Calu3 (cell line): ENCODE data around the gene SLCO1B1. TPM values are rescaled to one million over a fixed set of nuclear protein-coding genes. Genes with fewer than 3 reads are reported as not detected.

Source experiments
- BruUV-seq: library from RNA; stranded (reverse); fragments of 400-500 nt; replicated peaks from 2 replicates; lab custom pipeline; 2021; lab: Mats Ljungman, UMichigan
- CTCF ChIA-PET: fragments of 300-600 bp; sonication (Branson Sonifier 250); formaldehyde crosslinking; loops from one replicate; lab custom pipeline; 2022; ENCODE audit warnings: antibody characterized with exemption; lab: Charles Lee
- DNase-seq: peaks from one replicate; pipeline ENCODE4 v3.0.0; 2022
- H3K27ac Mint-ChIP-seq: one replicate; pipeline ENCODE4 v1.8.0; 2022; ENCODE audit warnings: mixed read lengths; ENCODE audit not compliant: unreplicated experiment
- H3K27me3 Mint-ChIP-seq: one replicate; pipeline ENCODE4 v1.8.0; 2022; ENCODE audit warnings: mixed read lengths; ENCODE audit not compliant: unreplicated experiment
- H3K36me3 Mint-ChIP-seq: one replicate; pipeline ENCODE4 v1.8.0; 2022; ENCODE audit warnings: mild to moderate bottlenecking, moderate library complexity, mixed read lengths; ENCODE audit not compliant: insufficient read depth, unreplicated experiment
- H3K4me1 Mint-ChIP-seq: one replicate; pipeline ENCODE4 v1.8.0; 2022; ENCODE audit warnings: mild to moderate bottlenecking, low read depth, mixed read lengths; ENCODE audit not compliant: unreplicated experiment
- H3K4me3 Mint-ChIP-seq: one replicate; pipeline ENCODE4 v1.8.0; 2022; ENCODE audit warnings: mild to moderate bottlenecking, low read depth, moderate library complexity, mixed read lengths; ENCODE audit not compliant: unreplicated experiment
- H3K9me3 Mint-ChIP-seq: one replicate; pipeline ENCODE4 v1.8.0; 2022; ENCODE audit warnings: low read depth, mixed read lengths; ENCODE audit not compliant: unreplicated experiment
- intact Hi-C: fragments of 100-400 bp; cut with micrococcal nuclease; formaldehyde crosslinking; loops from one replicate; pipeline ENCODE4 v1.10.0; 2022; ENCODE audit not compliant: unreplicated experiment
- total RNA-seq: library from RNA; stranded (reverse); gene quantifications from 2 replicates; pipeline ENCODE4 v1.2.3, GENCODE V29; 2022
- TF ChIP-seq, protein P1 (sequence below): fragments of 200-600 bp; IDR thresholded peaks from one replicate; pipeline ENCODE4 v1.8.0; 2022; ENCODE audit warnings: antibody characterized with exemption; ENCODE audit not compliant: unreplicated experiment

SLCO1B1 gene
- total RNA-seq, 1 experiment from 2014 or later, result 1.7 TPM

DNA sequence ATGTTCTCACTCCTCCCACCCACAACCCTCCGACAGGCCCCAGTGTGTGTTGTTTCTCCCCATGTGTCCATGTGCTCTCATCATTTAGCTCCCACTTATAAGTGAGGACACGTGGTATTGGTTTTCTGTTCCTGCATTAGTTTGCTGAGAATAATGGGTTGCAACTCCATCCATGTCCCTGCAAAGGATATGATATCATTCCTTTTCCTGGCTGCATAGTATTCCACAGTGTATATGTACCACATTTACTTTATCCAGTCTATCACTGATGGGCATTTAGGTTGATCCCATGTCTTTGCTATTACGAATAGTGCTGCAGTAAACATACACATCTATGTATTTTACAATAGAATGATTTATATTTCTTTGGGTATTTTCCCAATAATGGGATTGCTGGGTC lies 126.2 kb downstream of the SLCO1B1 start:
- no TSS peak for BruUV-seq
- CTCF ChIA-PET, result no interaction called here
- DNase-seq, result no peak
- no peak overlapping the region for H3K4me3 Mint-ChIP-seq
- H3K27ac Mint-ChIP-seq, result no peak overlapping the region
- no peaks in the 10 kb centered on the region for H3K27me3 Mint-ChIP-seq
- TF ChIP-seq, protein P1, sequence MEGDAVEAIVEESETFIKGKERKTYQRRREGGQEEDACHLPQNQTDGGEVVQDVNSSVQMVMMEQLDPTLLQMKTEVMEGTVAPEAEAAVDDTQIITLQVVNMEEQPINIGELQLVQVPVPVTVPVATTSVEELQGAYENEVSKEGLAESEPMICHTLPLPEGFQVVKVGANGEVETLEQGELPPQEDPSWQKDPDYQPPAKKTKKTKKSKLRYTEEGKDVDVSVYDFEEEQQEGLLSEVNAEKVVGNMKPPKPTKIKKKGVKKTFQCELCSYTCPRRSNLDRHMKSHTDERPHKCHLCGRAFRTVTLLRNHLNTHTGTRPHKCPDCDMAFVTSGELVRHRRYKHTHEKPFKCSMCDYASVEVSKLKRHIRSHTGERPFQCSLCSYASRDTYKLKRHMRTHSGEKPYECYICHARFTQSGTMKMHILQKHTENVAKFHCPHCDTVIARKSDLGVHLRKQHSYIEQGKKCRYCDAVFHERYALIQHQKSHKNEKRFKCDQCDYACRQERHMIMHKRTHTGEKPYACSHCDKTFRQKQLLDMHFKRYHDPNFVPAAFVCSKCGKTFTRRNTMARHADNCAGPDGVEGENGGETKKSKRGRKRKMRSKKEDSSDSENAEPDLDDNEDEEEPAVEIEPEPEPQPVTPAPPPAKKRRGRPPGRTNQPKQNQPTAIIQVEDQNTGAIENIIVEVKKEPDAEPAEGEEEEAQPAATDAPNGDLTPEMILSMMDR, result no peak
- H3K36me3 Mint-ChIP-seq, result no peaks in the 10 kb centered on the region
- no peaks in the 10 kb centered on the region for H3K9me3 Mint-ChIP-seq
- intact Hi-C loops, result no loop called here
- no peaks in the 10 kb centered on the region for H3K4me1 Mint-ChIP-seq

DNA sequence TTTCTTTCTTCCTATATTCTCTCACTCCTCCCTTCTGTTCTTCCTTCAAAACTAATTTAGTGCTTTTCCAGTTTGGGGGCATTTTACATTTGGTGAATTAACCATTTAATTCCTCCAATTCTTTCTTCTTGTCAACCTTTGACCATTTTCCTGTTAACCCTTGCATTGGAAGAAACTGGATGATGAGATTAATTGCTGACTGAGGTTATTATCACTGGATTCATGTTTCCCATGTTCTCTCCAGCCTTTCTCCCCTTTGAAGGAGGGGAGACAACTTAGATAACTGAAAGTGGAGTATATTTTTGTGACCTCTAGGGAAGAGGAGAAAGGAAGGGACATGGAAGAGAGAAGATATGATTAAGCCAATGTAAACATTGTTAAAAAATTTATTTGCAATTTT lies 133.2 kb downstream of the SLCO1B1 start:
- CTCF ChIA-PET, result no interaction called here
- TF ChIP-seq, protein P1, result no peak
- peaks cover 8% of the 10 kb centered on the region for H3K27me3 Mint-ChIP-seq
- intact Hi-C loops, result no loop called here
- H3K4me3 Mint-ChIP-seq, result no peak overlapping the region
- no peaks in the 10 kb centered on the region for H3K36me3 Mint-ChIP-seq
- H3K9me3 Mint-ChIP-seq, result peaks cover 3% of the 10 kb centered on the region
- BruUV-seq, result no TSS peak
- no peaks in the 10 kb centered on the region for H3K4me1 Mint-ChIP-seq
- H3K27ac Mint-ChIP-seq, result no peak overlapping the region
- no peak for DNase-seq

DNA sequence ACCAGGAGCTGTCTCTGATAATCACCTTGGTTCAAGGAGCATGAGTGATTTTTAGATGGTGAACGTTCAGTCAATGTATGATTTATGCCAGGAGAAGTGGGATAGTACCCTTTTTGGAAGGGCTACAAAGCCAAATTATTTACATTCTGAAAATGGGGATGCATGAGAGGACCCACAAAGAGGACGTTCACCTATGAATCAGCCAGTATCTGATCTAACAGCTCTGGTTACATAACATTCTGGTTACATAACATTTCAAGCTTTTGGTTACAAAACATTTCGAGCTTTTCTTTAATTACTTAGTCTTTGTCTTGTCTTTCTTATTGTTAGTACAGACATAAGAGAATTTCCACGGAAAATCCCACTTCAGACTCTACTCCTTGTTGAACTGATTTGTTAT lies 134.9 kb downstream of the SLCO1B1 start:
- Mint-ChIP-seq H3K27ac (no peak overlapping the region), H3K27me3 (peaks cover 8% of the 10 kb centered on the region), H3K9me3 (peaks cover 3% of the 10 kb centered on the region), H3K36me3 (no peaks in the 10 kb centered on the region), H3K4me3 (no peak overlapping the region), H3K4me1 (no peaks in the 10 kb centered on the region)
- intact Hi-C loops, result no loop called here
- TF ChIP-seq, protein P1, result no peak
- no TSS peak for BruUV-seq
- no peak for DNase-seq
- CTCF ChIA-PET, result no interaction called here

DNA sequence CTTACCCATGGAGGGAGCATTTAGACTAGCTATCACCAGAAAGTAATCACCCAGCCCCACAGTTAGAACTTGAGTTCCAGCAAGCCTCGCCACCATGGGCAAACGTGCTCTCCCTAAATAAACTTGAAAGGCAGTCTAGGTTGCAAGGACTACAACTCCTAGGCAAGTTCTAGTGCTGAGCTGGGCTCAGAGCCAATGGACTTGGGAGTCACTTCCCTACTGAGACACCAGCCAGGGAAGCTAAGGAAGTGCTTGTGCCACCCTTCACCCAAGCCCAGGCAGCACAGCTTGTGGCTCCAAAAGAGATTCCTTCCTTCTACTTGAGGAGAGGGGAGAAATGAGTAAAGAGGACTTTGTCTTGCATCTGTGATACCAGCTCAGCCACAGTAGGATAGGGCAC lies 145.8 kb downstream of the SLCO1B1 start:
- CTCF ChIA-PET, result no interaction called here
- Mint-ChIP-seq H3K27me3 (no peaks in the 10 kb centered on the region), H3K4me3 (no peak overlapping the region), H3K9me3 (peaks cover 3% of the 10 kb centered on the region), H3K4me1 (no peaks in the 10 kb centered on the region), H3K27ac (no peak overlapping the region), H3K36me3 (no peaks in the 10 kb centered on the region)
- TF ChIP-seq, protein P1, result no peak
- BruUV-seq, result no TSS peak
- no peak for DNase-seq
- intact Hi-C loops, result no loop called here

Other genes with a start within 250 kb of the SLCO1B1 start
- gene SLCO1A2, start 203.7 kb downstream of the SLCO1B1 start, total RNA-seq, result not detected in 2 replicates
- gene IAPP, start 241.7 kb downstream of the SLCO1B1 start, total RNA-seq, result not detected in 2 replicates